HG02588 (cell line): Measurements from ENCODE around the gene GGNBP2.

Experiments
- ATAC-seq: cut with Tn5 transposase; IDR thresholded peaks from one replicate; pipeline ENCODE4 v1.9.1; 2021; ENCODE audit warnings: mild to moderate bottlenecking, moderate library complexity; ENCODE audit not compliant: unreplicated experiment

The GGNBP2 gene

DNA sequence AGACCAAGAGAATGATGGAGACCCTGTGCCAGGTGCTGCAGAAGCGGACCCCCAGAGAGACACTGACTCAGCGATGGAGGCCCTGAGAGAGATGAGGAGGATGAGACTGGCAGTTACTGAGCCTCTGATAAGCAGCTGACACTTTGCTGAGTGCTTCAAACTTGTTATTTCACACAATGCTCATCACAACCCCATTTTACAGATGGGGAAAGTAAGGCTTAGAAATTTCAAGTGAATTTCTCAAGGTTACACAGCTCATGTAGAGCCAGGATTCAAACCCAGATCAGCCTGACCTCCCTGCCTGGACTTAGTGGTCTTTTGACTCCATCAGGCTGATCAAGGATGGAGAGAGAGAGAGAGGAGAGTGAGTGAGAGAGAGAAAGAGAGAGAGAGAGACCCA lies 83.9 kb downstream of the GGNBP2 start:
- ATAC-seq = no peak

DNA sequence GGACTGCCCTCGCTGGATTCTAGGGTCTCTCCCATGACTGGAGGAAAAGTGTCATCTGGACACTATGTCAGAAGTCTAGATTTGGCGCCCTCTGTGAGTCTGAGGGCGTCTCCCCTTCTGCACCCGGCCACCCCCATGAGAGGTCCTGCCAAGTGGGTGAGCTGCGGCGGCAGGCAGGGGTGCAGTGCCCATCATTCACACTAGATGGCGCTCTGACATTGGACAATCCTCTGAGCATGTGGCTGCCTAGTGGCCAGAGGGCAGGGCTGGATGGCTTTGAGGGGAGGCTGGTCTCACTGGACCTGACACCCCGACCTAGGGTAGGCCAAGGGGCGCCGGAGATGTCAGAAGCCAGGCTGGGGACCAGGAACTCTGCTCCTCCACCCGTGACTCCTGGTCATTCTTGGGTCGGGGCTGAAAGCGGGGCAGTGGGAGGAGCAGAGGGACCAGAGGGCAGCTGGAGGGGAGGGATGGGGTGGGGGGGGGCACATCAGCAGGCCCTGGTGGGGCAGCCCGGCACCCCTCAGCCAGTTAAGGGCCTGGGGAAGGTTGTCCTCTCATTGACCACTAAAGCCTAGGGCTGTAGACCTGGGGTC lies 84.6 kb downstream of the GGNBP2 start:
- no peak for ATAC-seq

DNA sequence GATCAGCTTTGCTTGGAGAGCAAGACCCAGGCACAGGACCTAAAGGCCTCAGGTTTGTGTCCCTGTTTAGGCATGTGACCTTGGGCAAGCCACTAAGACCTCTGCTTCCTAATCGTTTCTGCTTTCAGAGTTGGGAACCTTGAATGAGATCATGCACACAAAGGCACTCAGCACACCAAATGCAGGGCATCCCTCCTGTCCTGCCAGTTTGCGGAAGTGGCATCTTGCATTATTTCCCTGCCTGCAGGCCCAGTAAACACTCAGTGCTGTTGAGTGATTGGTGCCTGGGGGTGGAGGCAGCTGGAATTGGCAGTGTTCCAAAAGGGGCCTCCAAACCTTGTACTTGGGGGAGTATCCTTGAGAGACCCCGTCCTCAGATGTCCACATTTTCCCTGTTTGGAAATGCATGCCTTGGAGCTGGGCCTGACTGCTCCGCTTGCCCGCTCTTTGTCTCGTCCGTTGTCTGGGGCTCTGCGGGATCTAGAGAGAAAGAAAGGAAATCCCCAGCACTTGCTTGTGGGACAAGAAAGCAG lies 85.3 kb downstream of the GGNBP2 start:
- ATAC-seq = no peak

DNA sequence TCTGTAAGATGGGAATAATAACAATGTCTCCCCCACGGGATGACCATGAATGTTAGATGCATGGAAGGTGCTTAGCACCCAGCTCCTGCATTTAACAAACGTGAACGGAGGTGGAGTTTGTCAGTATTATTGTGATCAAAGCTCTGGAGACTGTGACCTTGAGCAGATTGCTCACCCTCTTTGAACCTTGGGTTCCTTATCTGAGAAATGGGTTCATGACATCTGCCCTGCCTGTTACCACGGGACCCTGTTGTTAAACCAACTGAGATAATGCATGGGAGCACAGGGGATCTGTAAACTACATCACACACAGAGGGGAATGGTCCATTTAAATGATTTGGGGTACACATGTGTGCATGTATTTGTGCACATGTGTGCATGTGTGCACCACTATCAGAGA lies 86.3 kb downstream of the GGNBP2 start:
- ATAC-seq = no peak

DNA sequence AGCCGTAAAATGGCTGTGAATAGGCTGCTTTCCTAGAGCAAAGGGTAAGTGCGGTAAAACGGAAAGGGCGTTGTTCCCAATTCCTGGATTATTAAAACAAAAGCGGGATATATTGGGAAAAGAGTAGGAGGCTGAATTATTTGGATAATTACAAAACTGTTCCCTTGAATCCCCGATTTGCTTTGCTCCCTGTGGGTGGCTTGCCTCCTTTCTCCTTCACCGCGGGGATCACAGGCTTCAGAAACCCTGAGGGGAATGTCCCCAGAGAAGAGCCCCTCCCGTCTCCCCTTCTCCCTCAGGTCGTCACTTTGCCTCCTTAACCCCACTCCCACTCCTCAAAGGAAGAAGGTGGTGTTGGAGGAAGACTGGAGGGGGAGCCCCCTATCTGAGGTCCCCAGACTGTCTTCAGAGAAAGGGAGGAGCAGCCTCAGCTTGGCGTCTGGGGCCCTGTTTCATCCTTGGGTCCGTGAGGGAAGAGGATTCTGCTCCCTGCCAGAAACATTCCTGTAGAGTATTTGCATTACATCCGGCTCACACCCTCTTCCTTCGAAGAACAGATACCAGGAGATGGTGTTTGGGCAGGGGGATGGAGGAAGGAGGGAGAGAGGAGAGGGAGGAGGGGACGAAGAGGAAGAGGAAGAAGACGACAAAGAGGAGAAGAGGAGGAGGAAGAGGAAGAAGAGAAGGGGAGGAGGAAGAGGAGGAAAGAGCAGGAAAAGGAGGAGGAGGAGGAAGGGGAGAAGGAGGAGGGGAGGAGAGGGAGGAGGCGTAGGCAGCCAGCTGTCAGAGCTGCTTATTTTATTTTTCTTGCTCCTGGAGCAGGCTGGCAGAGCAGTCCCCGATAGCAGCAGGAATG lies 88.4 kb downstream of the GGNBP2 start:
- no peak for ATAC-seq
